Fibroblast of pulmonary artery (primary cell): ENCODE results near the gene EYS.
"Not testable (repeated sequence)": the region's sequence is repeated elsewhere in the genome, so short reads cannot be mapped to it uniquely, and the experiment has no call there.

Experiments
- DNase-seq: peaks from one replicate; pipeline ENCODE4 v3.0.0-alpha.2; 2010; ENCODE audit warnings: low read depth
- H3K4me3 ChIP-seq: replicated peaks from 2 replicates; pipeline ENCODE4 v1.5.1; 2011; ENCODE audit warnings: low read depth, mild to moderate bottlenecking, control low read depth, low read length, moderate library complexity
- TF ChIP-seq, protein P1 (sequence below): IDR thresholded peaks from 2 replicates; pipeline ENCODE4 v1.5.1; 2011; ENCODE audit warnings: mild to moderate bottlenecking, control low read depth, low read length, inconsistent platforms; ENCODE audit errors: missing control alignments

EYS gene

DNA sequence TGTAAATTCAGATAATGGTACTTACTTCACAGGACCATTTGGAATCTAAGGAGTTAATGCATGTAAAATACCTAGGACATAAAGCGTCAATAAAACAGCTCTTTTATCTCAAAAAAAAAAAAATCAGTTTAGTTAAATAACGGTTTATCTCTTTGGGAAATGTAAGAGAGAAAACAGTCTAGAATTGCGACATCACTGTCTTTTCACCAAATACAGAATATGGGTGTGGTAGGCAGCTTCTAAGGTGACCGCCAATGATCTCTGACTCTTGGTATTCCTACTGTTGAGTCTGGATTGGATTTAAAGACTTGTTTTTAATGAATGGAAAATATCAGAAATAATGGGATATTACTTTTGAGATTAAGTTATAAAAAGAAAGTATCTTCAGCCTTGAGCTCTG lies 111.5 kb downstream of the EYS start:
- DNase-seq: no peak
- H3K4me3 ChIP-seq: no peak overlapping the region
- TF ChIP-seq, protein P1, sequence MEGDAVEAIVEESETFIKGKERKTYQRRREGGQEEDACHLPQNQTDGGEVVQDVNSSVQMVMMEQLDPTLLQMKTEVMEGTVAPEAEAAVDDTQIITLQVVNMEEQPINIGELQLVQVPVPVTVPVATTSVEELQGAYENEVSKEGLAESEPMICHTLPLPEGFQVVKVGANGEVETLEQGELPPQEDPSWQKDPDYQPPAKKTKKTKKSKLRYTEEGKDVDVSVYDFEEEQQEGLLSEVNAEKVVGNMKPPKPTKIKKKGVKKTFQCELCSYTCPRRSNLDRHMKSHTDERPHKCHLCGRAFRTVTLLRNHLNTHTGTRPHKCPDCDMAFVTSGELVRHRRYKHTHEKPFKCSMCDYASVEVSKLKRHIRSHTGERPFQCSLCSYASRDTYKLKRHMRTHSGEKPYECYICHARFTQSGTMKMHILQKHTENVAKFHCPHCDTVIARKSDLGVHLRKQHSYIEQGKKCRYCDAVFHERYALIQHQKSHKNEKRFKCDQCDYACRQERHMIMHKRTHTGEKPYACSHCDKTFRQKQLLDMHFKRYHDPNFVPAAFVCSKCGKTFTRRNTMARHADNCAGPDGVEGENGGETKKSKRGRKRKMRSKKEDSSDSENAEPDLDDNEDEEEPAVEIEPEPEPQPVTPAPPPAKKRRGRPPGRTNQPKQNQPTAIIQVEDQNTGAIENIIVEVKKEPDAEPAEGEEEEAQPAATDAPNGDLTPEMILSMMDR: no peak

DNA sequence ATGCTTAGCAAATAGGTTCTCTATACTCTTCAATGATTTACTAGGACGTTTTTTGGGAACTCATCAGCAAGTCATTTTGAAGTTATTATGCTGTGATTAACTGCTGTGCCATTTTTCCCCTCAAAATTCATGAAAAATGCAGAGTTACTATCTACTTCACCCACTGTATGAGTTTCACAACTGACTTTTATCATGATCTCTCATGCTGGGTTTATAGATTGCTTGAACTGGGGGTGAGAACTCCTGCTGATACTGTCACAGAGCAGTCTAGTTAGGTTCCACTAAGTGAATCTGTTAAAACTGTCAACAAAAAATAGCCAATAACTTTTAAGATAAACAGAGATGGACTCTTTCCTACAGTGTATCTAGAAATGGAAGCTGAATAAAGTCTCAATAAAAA lies 136.7 kb downstream of the EYS start:
- H3K4me3 ChIP-seq: no peak overlapping the region
- DNase-seq: no peak
- TF ChIP-seq, protein P1: no peak

GRCh38 chr6:65569505-65569904 lies 137.5 kb downstream of the EYS start:
- no peak overlapping the region for H3K4me3 ChIP-seq
- TF ChIP-seq, protein P1: no peak
- DNase-seq: no peak

DNA sequence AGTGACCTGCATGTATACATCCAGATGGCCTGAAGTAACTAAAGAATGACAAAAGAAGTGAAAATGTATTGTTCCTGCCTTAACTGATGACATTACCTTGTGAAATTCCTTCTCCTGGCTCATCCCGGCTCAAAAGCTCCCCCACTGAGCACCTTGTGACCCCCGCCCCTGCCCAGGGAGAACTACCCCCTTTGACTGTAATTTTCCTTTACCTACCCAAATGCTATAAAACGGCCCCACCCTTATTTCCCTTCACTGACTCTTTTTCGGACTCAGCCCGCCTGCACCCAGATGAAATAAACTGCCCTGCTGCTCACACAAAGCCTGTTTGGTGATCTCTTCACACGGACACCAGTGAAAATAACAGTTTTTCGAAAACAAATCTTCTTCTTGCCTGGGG lies 138.0 kb downstream of the EYS start:
- H3K4me3 ChIP-seq, DNase-seq: not testable (repeated sequence)

GRCh38 chr6:65566117-65566516 lies 140.9 kb downstream of the EYS start:
- no peak overlapping the region for H3K4me3 ChIP-seq
- no peak for DNase-seq
- TF ChIP-seq, protein P1: no peak

- no peak overlapping the region for H3K4me3 ChIP-seq
These were observed 149.0 kb downstream of the EYS start for GRCh38 chr6:65558071-65558470.

GRCh38 chr6:65557224-65557623 lies 149.8 kb downstream of the EYS start:
- H3K4me3 ChIP-seq: no peak overlapping the region
- TF ChIP-seq, protein P1: no peak
- no peak for DNase-seq

More at GRCh38 chr6:65558071-65558470, 149.0 kb downstream of the EYS start:
- no peak for DNase-seq
- TF ChIP-seq, protein P1: no peak

- no peak for DNase-seq
- H3K4me3 ChIP-seq: no peak overlapping the region
- TF ChIP-seq, protein P1: no peak
These were observed 160.1 kb downstream of the EYS start for GRCh38 chr6:65546894-65547293.
